GM18909 (cell line): ENCODE measurements around the gene ARID5A.

ENCODE experiments used
- ATAC-seq: cut with Tn5 transposase; IDR thresholded peaks from one replicate; pipeline ENCODE4 v1.9.1; 2021; ENCODE audit warnings: mild to moderate bottlenecking; ENCODE audit not compliant: unreplicated experiment, poor library complexity

The ARID5A gene

GRCh38 chr2:96591054-96591453 lies 54.5 kb downstream of the ARID5A start:
- no peak for ATAC-seq

- no peak for ATAC-seq
These were observed 54.9 kb downstream of the ARID5A start for GRCh38 chr2:96591494-96591893.

- ATAC-seq = no peak
These were observed 57.7 kb downstream of the ARID5A start for GRCh38 chr2:96594282-96594681.

GRCh38 chr2:96594691-96595152 lies 58.2 kb downstream of the ARID5A start:
- no peak for ATAC-seq

- no peak for ATAC-seq
These were observed 60.0 kb downstream of the ARID5A start for GRCh38 chr2:96596596-96596995.

- ATAC-seq = no peak
These were observed 63.4 kb downstream of the ARID5A start for GRCh38 chr2:96599941-96600340.

GRCh38 chr2:96601382-96602292 lies 65.1 kb downstream of the ARID5A start:
- ATAC-seq = no peak
